ENCODE measurements around the gene DYNLT5.
"Not testable (repeated sequence)": the region's sequence is repeated elsewhere in the genome, so short reads cannot be mapped to it uniquely, and the experiment has no call there.

DYNLT5 gene

GRCh38 chr1:66795839-66796238 is 43.6 kb downstream of the DYNLT5 start:
- H3K9me3 ChIP-seq (ENCODE audit: control insufficient read depth in 1 of 2, low read length in 2 of 2); H3K27me3 ChIP-seq (ENCODE audit: low read depth, low read length); H3K4me3 ChIP-seq (ENCODE audit: low read depth in 1 of 2, low read length in 2 of 2); H3K27ac ChIP-seq (ENCODE audit: low read length); H3K36me3 ChIP-seq (ENCODE audit: control insufficient read depth in 1 of 2, insufficient read depth in 2 of 2, low read length in 2 of 2); H3K4me1 ChIP-seq (ENCODE audit: control insufficient read depth in 1 of 2, insufficient read depth in 2 of 2, low read length in 2 of 2): not testable (repeated sequence)

- H3K36me3 ChIP-seq (ENCODE audit: control insufficient read depth in 1 of 2, insufficient read depth in 2 of 2, low read length in 2 of 2): no peaks in the 10 kb centered on the region
- no peaks in the 10 kb centered on the region for H3K4me1 ChIP-seq (ENCODE audit: control insufficient read depth in 1 of 2, insufficient read depth in 2 of 2, low read length in 2 of 2)
- no peak overlapping the region for H3K27ac ChIP-seq (ENCODE audit: low read length)
- H3K9me3 ChIP-seq (ENCODE audit: control insufficient read depth in 1 of 2, low read length in 2 of 2): no peaks in the 10 kb centered on the region
- H3K4me3 ChIP-seq (ENCODE audit: low read depth in 1 of 2, low read length in 2 of 2): no peak overlapping the region
- no peaks in the 10 kb centered on the region for H3K27me3 ChIP-seq (ENCODE audit: low read depth, low read length)
These were observed 57.0 kb downstream of the DYNLT5 start for GRCh38 chr1:66809245-66809644.

GRCh38 chr1:66809736-66810326 is 57.6 kb downstream of the DYNLT5 start:
- no peaks in the 10 kb centered on the region for H3K27me3 ChIP-seq (ENCODE audit: low read depth, low read length)
- no peaks in the 10 kb centered on the region for H3K9me3 ChIP-seq (ENCODE audit: control insufficient read depth in 1 of 2, low read length in 2 of 2)
- H3K4me3 ChIP-seq (ENCODE audit: low read depth in 1 of 2, low read length in 2 of 2): no peak overlapping the region
- no peaks in the 10 kb centered on the region for H3K36me3 ChIP-seq (ENCODE audit: control insufficient read depth in 1 of 2, insufficient read depth in 2 of 2, low read length in 2 of 2)
- H3K4me1 ChIP-seq (ENCODE audit: control insufficient read depth in 1 of 2, insufficient read depth in 2 of 2, low read length in 2 of 2): no peaks in the 10 kb centered on the region
- H3K27ac ChIP-seq (ENCODE audit: low read length): no peak overlapping the region

GRCh38 chr1:66824771-66825170 is 72.5 kb downstream of the DYNLT5 start:
- no peaks in the 10 kb centered on the region for H3K27me3 ChIP-seq (ENCODE audit: low read depth, low read length)
- H3K4me1 ChIP-seq (ENCODE audit: control insufficient read depth in 1 of 2, insufficient read depth in 2 of 2, low read length in 2 of 2): no peaks in the 10 kb centered on the region
- no peak overlapping the region for H3K27ac ChIP-seq (ENCODE audit: low read length)

More at GRCh38 chr1:66824771-66825170, 72.5 kb downstream of the DYNLT5 start:
- Histone ChIP-seq H3K4me3 (ENCODE audit: low read depth in 1 of 2, low read length in 2 of 2) (no peak overlapping the region), H3K36me3 (ENCODE audit: control insufficient read depth in 1 of 2, insufficient read depth in 2 of 2, low read length in 2 of 2) (no peaks in the 10 kb centered on the region), H3K9me3 (ENCODE audit: control insufficient read depth in 1 of 2, low read length in 2 of 2) (no peaks in the 10 kb centered on the region)

Measured in muscle layer of duodenum (tissue), 2 donors.